IPS-15b (cell line): ENCODE data around the gene CRIP3.
"Not testable (repeated sequence)": the region's sequence is repeated elsewhere in the genome, so short reads cannot be mapped to it uniquely, and the experiment has no call there.

Source experiments
- H3K27me3 ChIP-seq: one replicate; pipeline ENCODE4 v1.6.1; 2013; ENCODE audit warnings: low read length; ENCODE audit not compliant: control insufficient read depth, insufficient read depth
- H3K36me3 ChIP-seq: one replicate; pipeline ENCODE4 v1.6.1; 2013; ENCODE audit warnings: low read length; ENCODE audit not compliant: control insufficient read depth, insufficient read depth
- H3K4me1 ChIP-seq: one replicate; pipeline ENCODE4 v1.6.1; 2013; ENCODE audit warnings: mild to moderate bottlenecking, low read length; ENCODE audit not compliant: control insufficient read depth, insufficient read depth
- H3K4me3 ChIP-seq: one replicate; pipeline ENCODE4 v1.5.1; 2013; ENCODE audit warnings: low read depth, low read length
- H3K9ac ChIP-seq: one replicate; pipeline ENCODE4 v1.6.1; 2013; ENCODE audit warnings: low read depth, mild to moderate bottlenecking, low read length
- H3K9me3 ChIP-seq: one replicate; pipeline ENCODE4 v1.6.1; 2013; ENCODE audit warnings: mild to moderate bottlenecking, low read length; ENCODE audit not compliant: control insufficient read depth, insufficient read depth

Gene CRIP3, protein sequence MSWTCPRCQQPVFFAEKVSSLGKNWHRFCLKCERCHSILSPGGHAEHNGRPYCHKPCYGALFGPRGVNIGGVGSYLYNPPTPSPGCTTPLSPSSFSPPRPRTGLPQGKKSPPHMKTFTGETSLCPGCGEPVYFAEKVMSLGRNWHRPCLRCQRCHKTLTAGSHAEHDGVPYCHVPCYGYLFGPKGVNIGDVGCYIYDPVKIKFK

DNA sequence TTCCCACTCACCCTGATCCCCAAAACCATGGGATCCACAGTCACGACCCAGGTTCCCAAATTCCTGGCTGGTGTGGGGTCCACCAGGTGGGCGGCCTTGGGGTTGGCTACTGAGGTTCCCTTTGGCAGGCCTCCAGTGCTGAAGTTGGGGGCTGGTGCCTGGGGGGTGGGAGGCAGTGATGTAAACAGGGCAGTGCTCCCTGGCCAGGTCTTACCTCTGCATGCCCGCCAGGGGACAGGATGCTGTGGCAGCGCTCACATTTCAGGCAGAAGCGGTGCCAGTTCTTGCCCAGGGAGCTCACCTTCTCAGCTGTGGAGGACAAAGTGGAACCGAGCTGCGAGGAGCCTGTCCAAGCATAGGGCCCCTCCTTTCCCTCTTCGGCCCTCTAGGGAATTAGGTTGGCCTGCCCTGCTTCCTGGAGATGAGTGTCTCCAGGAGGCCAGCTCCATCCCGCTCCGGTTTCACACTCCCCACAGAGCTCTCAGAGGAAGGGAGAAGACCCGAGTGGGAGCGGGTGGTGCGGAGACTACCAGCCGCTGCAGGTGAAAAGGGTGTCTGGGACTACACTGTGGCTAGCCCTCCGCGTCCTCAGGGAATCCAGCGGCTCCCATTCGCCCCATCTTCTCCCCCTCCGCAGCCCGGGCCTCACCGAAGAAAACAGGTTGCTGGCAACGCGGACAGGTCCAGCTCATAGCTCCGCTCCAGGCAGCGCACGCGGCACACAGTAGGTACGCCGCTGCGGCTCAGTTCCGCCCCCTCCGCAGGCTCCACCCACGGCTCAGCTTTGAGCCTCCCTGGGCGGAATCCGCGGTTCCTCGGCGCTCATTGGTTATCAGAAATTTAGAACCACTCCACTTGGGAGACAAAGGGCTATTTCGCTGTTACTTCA is at the start of gene CRIP3:
CRIP3 (minus strand) TSS at position 726 of the 889 bp plus-strand sequence; CDS start at position 692, 34 bp downstream.
- peaks cover 3% of the 10 kb centered on the region for H3K4me1 ChIP-seq
- H3K4me3 ChIP-seq: peak within 1 kb of the TSS; percentile 79
- no peaks in the 10 kb centered on the region for H3K36me3 ChIP-seq
- no peaks in the 10 kb centered on the region for H3K9me3 ChIP-seq
- H3K27me3 ChIP-seq: peaks cover 6% of the 10 kb centered on the region
- peak within 1 kb of the TSS; percentile 60 for H3K9ac ChIP-seq

DNA sequence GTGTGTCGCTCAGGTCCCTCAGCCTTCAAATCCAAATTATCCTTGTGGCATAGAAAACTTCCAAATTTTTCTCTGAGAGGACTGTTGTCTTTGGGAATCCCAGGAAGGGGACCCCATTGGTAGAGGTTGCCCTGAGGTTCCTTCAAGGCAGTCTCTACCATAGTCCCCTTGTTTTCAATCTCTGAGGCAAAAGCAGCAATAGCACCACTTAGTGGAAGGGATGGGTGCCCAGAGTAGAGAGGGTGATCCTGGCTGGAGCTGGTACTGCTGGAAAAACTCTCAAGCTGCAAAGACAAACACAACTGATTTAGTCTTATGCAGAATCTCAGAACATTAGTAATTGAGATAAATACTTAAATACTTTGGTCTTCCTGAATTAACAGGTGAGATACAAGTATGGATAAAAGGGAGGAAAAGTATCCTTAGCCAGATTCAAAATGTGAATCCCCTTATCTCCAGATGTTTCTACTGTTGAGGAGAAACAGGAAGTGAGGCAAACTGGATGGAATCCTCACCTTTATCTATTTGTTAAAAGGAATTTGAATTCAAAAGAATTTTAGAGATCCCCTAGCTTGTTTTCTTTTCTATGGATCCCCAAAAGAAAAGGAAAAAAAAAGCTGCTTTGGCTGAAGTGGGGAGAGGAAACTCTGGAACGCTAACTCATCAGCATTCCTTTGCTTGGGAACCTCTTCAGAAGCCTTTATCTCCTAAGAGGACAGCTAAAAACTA is 47.4 kb upstream of the CRIP3 start:
- Histone ChIP-seq H3K36me3 (peaks cover 9% of the 10 kb centered on the region), H3K9me3 (no peaks in the 10 kb centered on the region), H3K4me1 (no peaks in the 10 kb centered on the region), H3K4me3 (no peak overlapping the region), H3K27me3 (no peaks in the 10 kb centered on the region), H3K9ac (no peak overlapping the region)

- H3K36me3 ChIP-seq, H3K27me3 ChIP-seq, H3K4me1 ChIP-seq, H3K9me3 ChIP-seq, H3K9ac ChIP-seq, H3K4me3 ChIP-seq: not testable (repeated sequence)
Observed at GRCh38 chr6:43351951-43352350, 43.3 kb upstream of the CRIP3 start.

GRCh38 chr6:43347444-43347843 is 38.8 kb upstream of the CRIP3 start:
- Histone ChIP-seq H3K27me3 (no peaks in the 10 kb centered on the region), H3K9ac (no peak overlapping the region), H3K9me3 (no peaks in the 10 kb centered on the region), H3K36me3 (peaks cover 3% of the 10 kb centered on the region), H3K4me3 (no peak overlapping the region), H3K4me1 (no peaks in the 10 kb centered on the region)

- peaks cover 3% of the 10 kb centered on the region for H3K36me3 ChIP-seq
- no peaks in the 10 kb centered on the region for H3K27me3 ChIP-seq
- H3K9ac ChIP-seq: no peak overlapping the region
- H3K4me1 ChIP-seq: no peaks in the 10 kb centered on the region
- H3K4me3 ChIP-seq: no peak overlapping the region
- H3K9me3 ChIP-seq: no peaks in the 10 kb centered on the region
Observed at GRCh38 chr6:43347021-43347420, 38.4 kb upstream of the CRIP3 start.

DNA sequence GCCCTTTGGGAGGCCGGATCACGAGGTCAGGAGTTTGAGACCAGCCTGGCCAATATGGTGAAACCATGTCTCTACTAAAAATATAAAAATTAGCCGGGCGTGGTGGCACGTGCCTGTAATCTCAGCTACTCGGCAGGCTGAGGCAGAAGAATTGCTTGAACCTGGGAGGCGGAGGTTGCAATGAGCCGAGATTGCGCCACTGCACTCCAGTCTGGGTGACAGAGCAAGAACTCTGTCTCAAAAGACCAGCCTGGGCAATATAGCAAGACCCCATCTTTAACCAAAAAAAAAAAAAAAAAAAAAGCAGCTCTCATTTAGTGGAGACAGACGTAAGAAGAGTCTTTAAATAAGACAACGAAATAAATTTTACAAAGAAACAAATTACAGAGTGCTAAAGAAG is 37.6 kb upstream of the CRIP3 start:
- H3K27me3 ChIP-seq, H3K9ac ChIP-seq, H3K9me3 ChIP-seq, H3K36me3 ChIP-seq, H3K4me3 ChIP-seq, H3K4me1 ChIP-seq: not testable (repeated sequence)

GRCh38 chr6:43339168-43339567 is 30.5 kb upstream of the CRIP3 start:
- Histone ChIP-seq H3K9me3 (no peaks in the 10 kb centered on the region), H3K4me3 (no peak overlapping the region), H3K36me3 (peaks cover 8% of the 10 kb centered on the region), H3K27me3 (no peaks in the 10 kb centered on the region), H3K4me1 (peaks cover 2% of the 10 kb centered on the region), H3K9ac (no peak overlapping the region)

DNA sequence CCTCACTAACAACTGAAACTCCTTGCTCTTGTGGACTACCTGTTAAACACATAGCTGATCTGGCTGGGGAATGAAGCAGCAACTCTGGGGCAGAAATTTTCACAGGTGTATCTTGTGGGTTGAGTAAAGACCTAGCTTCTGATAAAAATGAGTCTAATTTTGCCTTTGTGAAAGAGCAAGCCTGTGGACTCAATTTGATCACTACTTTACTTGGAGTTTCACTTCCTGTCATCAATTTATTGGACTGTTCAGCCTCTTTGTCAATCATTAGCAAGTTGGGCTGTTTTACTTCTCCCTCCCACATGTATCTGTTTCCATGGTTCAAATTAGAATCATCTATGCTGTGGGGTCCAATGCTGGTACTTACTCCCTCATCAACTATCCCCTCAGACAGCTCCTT is 29.6 kb upstream of the CRIP3 start:
- Histone ChIP-seq H3K4me1 (peaks cover 2% of the 10 kb centered on the region), H3K36me3 (peaks cover 8% of the 10 kb centered on the region)

GRCh38 chr6:43336382-43336781 is 27.8 kb upstream of the CRIP3 start:
- Histone ChIP-seq H3K9ac (no peak overlapping the region), H3K27me3 (no peaks in the 10 kb centered on the region), H3K9me3 (no peaks in the 10 kb centered on the region), H3K4me3 (no peak overlapping the region), H3K36me3 (peaks cover 4% of the 10 kb centered on the region), H3K4me1 (peaks cover 2% of the 10 kb centered on the region)

More for the DNA sequence above, 29.6 kb upstream of the CRIP3 start:
- Histone ChIP-seq H3K27me3 (no peaks in the 10 kb centered on the region), H3K9me3 (no peaks in the 10 kb centered on the region), H3K4me3 (no peak overlapping the region), H3K9ac (no peak overlapping the region)

DNA sequence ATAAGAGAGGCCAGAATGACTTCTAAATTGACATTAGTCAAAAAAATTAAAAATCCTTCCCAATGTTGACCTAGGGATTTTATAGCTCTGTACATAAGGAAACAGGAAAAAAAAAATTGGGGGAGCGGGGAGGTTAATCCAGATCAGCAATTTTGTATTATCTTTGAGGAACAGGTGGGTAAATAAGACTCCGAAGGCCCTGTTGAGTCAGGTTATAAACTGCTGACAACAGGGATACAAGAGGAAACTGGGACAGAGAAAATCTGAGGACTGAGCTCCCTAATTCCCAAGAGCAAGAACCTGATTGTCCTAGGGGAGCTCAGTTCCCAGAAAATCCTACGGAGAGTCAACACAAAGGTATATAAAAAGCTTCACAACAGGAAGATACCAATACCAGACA is 26.8 kb upstream of the CRIP3 start:
- Histone ChIP-seq H3K4me1 (peaks cover 2% of the 10 kb centered on the region), H3K36me3 (peaks cover 4% of the 10 kb centered on the region), H3K9ac (no peak overlapping the region), H3K27me3 (no peaks in the 10 kb centered on the region), H3K9me3 (no peaks in the 10 kb centered on the region), H3K4me3 (no peak overlapping the region)

DNA sequence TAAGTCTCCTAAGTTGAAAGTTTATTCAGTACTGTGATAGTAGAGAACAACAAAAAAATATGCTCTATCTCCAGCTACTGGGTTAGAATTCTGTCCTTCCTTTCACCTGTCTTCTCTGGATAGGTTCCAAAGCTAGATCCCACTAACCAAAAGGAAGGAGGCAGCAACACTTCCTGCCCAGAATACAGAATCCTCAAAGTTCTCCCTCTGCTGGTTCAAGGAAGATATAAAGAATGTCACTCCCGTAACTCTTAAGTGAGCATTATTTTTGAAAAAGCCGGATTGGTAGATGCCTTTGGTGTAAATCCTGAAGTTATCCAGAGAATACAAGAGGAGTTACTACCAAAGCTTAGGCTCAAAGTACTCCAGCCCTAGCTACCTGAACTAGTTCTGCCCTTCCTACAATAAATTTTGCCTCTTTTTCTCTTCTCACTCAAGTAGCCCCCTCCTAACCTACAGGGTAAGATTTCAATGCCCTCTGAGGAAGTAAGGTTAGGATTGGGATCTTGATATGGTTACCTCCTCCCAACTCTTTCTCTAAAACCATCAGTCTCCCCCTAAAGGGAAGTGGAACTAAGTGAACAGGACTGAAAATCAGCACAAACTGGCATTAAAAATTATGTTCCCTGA is 26.0 kb upstream of the CRIP3 start:
- no peaks in the 10 kb centered on the region for H3K27me3 ChIP-seq
- H3K36me3 ChIP-seq: peaks cover under 1% of the 10 kb centered on the region
- no peak overlapping the region for H3K4me3 ChIP-seq
- H3K9ac ChIP-seq: no peak overlapping the region
- no peaks in the 10 kb centered on the region for H3K9me3 ChIP-seq
- peaks cover 2% of the 10 kb centered on the region for H3K4me1 ChIP-seq
